Brain pericyte (primary cell): Measurements from ENCODE around the gene ANO3.
"Not testable (repeated sequence)": the region's sequence is repeated elsewhere in the genome, so short reads cannot be mapped to it uniquely, and the experiment has no call there.

Source experiments
- DNase-seq: peaks from one replicate; pipeline ENCODE4 v3.0.0-alpha.2; 2012; ENCODE audit warnings: low read depth, low spot score

Gene ANO3

GRCh38 chr11:26331911-26332571 is at the start of gene ANO3:
ANO3 (plus strand) TSS chr11:26332130; CDS start chr11:26332276, 146 bp downstream.
- peak; percentile 67 for DNase-seq

GRCh38 chr11:26283852-26284408 is 48.0 kb upstream of the ANO3 start:
- DNase-seq: no peak

- DNase-seq: no peak
These were observed 46.3 kb upstream of the ANO3 start for GRCh38 chr11:26285608-26286007.

- no peak for DNase-seq
These were observed 45.4 kb upstream of the ANO3 start for GRCh38 chr11:26286472-26287066.

- DNase-seq: no peak
These were observed 44.8 kb upstream of the ANO3 start for GRCh38 chr11:26287067-26287518.

GRCh38 chr11:26297189-26297975 is 34.5 kb upstream of the ANO3 start:
- DNase-seq: peak; percentile 18

- DNase-seq: not testable (repeated sequence)
These were observed 15.6 kb upstream of the ANO3 start for GRCh38 chr11:26316372-26316771.

GRCh38 chr11:26319906-26320305 is 12.0 kb upstream of the ANO3 start:
- DNase-seq: no peak

GRCh38 chr11:26321516-26321915 is 10.4 kb upstream of the ANO3 start:
- no peak for DNase-seq

- DNase-seq: no peak
These were observed 9.4 kb upstream of the ANO3 start for GRCh38 chr11:26322335-26323067.

GRCh38 chr11:26323837-26324236 is 8.1 kb upstream of the ANO3 start:
- DNase-seq: no peak

GRCh38 chr11:26324270-26324669 is 7.7 kb upstream of the ANO3 start:
- no peak for DNase-seq

- DNase-seq: no peak
These were observed 5.0 kb upstream of the ANO3 start for GRCh38 chr11:26326793-26327400.

GRCh38 chr11:26329206-26329605 is 2.7 kb upstream of the ANO3 start:
- no peak for DNase-seq

- no peak for DNase-seq
These were observed 1.7 kb upstream of the ANO3 start for GRCh38 chr11:26330262-26330661.

- DNase-seq: no peak
These were observed 614 bp downstream of the ANO3 start for GRCh38 chr11:26332572-26332915.

GRCh38 chr11:26333906-26334305 is 2.0 kb downstream of the ANO3 start:
- DNase-seq: no peak

GRCh38 chr11:26335903-26336302 is 4.0 kb downstream of the ANO3 start:
- DNase-seq: peak; percentile 60

- no peak for DNase-seq
These were observed 12.7 kb downstream of the ANO3 start for GRCh38 chr11:26344647-26345046.

- DNase-seq: no peak
These were observed 16.8 kb downstream of the ANO3 start for GRCh38 chr11:26348776-26349175.

GRCh38 chr11:26350002-26350401 is 18.1 kb downstream of the ANO3 start:
- no peak for DNase-seq
